Right lobe of liver (tissue), 4 donors: ENCODE results near the gene CPT1C.

Source experiments
- POLR2A ChIP-seq: fragments of 450-650 bp; IDR thresholded peaks from one replicate; pipeline ENCODE4 v1.6.1; 2017; ENCODE audit warnings: antibody characterized with exemption, mild to moderate bottlenecking
- TF ChIP-seq, protein P1 (sequence below), 4 donors: fragments of 200-600 bp in 3 of 4; fragments of 450-650 bp in 1 of 4; IDR thresholded peaks; one replicate each; pipeline versions ENCODE4 v1.5.1 to v1.8.0; 2016 to 2022; ENCODE audit warnings: antibody characterized with exemption in 4 of 4, mild to moderate bottlenecking in 2 of 4
- donor health status: DM: no; HTN: no; CAD: no.
- donor health status: DM: no; HTN: no; CAD: no.
- donor health status: DM: no; HTN: yes; CAD: no.

DNA sequence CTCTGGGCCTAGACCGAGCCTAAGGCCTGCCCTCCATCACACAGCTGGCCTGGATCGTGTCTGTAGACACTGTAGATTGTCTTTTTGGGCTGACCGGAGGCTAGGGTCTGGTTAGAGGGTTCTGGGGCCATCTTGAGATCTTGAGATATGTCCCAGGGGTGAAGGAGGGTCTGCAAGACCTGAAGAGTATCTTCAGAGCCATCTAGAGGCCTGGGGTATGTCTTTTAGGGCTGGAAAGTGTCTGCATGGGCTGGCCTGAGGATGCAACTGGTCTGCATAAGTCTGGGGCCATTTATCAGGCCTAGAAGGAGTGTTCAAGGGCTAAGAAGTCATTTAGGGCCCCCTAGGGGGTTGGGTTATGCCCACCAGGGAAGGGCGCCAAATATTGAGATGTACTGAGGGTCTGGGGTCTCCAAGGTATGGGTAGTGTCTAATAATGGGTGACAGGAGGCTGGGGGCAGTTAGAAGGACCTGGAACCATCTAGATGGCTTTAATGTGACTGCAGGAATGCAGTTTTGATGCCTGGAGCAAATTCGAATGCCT lies 48.4 kb upstream of the CPT1C start:
- TF ChIP-seq, protein P1, sequence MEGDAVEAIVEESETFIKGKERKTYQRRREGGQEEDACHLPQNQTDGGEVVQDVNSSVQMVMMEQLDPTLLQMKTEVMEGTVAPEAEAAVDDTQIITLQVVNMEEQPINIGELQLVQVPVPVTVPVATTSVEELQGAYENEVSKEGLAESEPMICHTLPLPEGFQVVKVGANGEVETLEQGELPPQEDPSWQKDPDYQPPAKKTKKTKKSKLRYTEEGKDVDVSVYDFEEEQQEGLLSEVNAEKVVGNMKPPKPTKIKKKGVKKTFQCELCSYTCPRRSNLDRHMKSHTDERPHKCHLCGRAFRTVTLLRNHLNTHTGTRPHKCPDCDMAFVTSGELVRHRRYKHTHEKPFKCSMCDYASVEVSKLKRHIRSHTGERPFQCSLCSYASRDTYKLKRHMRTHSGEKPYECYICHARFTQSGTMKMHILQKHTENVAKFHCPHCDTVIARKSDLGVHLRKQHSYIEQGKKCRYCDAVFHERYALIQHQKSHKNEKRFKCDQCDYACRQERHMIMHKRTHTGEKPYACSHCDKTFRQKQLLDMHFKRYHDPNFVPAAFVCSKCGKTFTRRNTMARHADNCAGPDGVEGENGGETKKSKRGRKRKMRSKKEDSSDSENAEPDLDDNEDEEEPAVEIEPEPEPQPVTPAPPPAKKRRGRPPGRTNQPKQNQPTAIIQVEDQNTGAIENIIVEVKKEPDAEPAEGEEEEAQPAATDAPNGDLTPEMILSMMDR (IDR thresholded peaks at IDR 0.05): no peak
- TF ChIP-seq POLR2A: no peak
